Measurements from ENCODE around the gene C16orf74.

C16orf74 gene

DNA sequence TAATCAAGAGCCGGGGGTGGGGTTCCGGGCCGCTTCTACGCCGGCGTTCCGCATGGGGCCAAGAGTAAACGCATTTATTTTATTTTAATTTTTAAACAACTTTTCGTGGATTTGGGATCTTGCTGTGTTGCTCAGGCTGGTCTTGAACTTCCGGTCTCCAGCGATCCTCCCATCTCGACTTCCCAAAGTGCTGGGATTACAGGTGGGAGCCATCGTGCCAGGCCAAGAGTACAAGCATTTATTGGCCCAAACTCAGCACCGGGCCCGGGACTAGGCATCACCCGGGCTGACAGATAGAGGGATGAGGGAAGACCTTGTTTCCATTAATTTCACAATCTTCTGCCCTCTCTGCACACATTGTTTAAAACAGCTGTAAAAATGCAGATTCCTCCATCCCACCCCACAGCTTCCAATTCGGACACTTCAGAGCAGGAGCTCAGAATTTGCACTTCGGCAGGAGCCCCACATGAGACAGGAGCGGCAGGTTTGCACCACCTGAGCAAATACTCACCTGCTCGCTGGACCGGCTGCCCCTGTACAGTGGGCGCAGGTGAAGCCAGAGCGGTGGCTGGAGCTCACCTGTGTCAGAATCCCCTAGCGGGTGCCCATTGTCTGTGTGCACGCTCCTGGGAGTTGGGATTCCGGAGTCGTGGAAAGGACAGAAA, 61.5 kb downstream of the C16orf74 start:
- no peak for DNase-seq

DNA sequence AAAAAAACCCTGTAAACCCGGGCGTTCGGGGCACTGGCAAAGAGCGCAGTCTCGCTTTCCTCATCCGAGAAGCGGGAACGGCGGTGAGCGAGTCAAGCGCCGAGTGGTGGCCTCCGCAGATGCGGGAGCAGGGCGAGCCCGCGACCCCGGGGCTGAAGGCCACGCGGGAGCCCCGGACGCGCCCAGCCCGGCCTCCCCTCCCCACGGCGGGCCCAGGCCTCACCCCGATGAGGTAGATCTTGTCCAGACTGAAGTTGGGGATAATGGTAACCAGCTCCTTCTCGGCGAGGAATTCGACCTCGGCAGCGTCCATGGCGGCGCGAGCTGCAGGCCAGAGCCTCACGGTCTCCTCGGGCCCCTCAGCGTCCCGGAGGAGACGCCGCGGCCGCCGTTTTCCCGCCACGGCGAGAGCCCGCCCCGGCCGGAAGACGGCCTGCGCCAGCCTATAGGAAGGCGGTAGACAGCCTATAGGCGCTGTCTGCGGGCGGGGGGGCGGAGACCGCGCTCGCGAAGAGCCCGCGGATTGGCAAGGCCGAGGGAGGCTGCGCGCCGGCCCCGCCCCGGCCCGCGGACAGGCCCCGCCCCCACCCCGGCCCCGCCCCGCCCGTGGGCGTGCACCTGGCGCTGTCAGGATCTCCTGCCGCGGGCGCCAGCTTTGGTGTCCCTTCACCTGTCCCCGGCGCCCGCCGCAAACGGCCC, 62.2 kb downstream of the C16orf74 start, which contains the start of gene GINS2:
Gene GINS2, minus strand, starts transcription at position 369 of the 699 bp plus-strand sequence. Its CDS starts 56 bp downstream, at position 313.
- peak; percentile 96 for DNase-seq

DNA sequence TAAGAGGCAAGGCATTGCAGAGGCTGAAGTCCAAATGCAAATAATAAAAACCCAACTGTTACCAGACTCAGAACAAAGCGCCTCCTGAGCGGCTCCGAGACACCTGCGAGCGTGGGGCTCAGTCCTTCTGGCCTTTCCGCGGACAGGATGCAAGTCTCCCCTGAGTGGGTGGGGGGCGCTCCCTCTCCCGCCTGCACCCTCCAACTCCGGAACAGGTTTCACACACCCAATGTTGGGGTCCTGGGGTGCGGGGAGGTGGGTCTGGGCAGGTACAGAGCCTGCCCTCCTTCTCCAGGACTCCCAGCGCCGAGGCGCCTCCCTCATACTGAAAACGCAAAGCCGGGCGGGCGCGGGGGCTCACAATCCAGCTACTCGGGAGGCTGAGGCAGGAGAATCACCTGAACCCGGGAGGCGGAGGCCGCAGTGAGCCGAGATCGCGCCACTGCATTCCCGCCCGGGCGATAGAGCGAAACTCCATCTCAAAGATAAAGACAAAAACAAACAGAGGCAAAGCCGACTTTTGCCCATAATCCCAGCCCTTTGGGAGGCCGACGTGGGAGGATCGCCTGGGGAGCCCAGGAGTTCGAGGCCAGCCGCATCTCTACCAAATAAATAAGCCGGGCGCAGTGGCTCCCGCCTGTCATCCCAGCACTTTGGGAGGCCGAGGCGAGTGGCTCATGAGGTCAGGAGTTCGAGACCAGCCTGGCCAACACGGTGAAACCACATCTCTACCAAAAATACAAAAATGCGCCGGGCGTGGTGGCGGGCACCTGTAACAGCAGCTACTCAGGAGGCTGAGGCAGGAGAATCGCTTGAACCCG, 63.0 kb downstream of the C16orf74 start:
- no peak for DNase-seq

DNA sequence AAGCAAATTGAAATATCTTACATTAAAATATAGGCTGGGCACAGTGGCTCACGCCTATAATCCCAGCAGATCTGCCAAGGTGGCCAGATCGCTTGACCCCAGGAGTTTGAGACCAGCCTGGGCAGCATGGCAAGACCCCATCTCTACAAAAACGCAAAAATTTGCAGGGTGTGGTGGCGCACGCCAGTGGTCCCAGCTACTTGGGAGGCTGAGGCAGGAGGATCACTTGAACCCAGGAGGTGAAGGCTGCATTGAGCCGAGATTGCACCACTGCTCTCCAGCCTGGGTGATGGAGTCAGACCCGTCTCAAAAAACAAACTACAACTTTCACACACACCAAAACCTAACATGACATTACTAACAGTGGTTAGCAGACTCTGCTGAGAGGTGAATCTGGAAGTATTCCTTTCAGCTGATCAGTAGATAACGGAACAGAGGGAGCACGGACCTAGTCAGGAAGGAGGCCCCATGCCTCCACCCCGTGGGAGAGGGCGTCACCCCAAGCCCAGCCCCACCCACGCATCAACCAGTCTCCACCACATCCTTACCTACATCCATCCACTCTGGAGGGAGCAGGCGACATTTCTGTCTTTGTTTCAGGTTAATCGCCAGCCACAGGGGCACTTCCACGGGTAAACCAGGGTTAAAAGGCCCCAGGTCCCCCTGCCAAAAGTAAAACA, 63.8 kb downstream of the C16orf74 start:
- no peak for DNase-seq

DNA sequence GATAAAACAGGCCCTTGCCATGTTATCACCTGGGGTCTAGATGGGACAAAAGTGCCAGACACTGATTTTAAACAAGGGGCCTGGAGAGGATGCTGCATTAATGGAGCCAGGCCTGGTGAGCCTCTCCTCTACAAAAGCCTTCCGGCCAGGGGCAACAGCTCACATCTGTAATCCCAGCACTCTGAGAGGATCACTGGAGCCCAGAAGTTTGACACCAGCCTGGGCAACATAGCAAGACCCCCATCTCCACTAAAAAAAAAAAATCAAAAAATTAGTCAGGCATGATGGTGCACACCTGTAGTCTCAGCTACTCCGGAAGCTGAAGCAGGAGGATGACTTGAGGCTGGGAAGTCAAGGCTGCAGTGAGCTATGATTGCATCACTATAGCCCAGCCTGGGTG, 65.6 kb downstream of the C16orf74 start:
- no peak for DNase-seq

DNA sequence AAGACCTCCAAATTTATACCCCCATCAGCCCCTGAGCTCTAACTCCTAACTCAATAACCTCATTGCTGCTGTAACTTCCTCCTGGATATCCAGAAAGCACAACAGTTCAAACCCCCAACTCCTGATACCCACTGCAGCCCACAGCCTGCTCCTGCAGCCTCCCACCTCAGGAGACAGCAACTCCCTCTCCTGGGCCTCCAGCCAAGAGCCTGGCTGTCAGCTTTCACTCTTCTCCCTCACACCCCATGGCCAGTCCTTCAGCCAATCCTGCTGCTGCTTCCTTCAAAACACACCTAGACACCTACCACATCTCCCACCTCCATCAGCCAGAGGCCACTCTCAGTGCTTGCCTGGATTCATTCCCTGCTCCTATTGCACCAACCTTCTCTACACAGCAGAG, 67.5 kb downstream of the C16orf74 start:
- no peak for DNase-seq

DNA sequence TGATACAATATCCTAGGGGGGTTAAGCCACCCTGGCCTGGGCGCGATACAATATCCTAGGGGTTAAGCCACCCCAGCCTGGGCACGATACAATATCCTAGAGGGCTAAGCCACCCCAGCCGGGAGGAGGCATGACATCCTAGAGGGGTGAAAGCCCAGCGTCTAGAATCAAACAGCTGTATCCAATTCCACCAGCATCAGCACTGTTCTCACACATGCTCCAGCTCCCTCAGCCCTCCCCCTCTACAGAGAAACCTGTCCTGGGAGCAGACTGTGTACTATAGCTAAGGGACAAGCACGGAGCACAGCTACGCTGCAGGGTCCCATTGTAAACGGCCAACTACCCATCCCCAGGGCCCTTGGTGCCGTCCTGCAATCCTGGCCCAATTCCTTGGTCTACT, 68.4 kb downstream of the C16orf74 start:
- DNase-seq = no peak

DNA sequence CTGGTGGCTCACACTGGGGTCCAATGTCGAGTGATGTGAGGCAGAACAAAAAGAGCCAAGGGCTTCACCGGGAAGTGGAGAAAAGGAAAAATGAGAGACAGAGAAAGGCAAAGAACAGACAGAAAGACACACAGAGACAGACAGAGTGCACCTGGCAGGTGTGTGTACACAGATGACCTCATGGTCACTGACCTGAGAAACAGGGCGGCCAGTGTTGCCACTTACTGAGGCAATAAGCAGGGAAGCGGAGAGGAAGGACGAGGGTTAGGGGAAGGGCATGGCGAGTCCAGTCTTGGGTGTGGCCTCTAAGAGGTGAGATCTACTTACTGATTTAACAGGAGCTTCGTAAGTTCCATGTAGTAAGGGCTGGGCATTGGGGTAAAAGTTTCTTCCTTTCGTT, 69.6 kb downstream of the C16orf74 start:
- DNase-seq = no peak

DNA sequence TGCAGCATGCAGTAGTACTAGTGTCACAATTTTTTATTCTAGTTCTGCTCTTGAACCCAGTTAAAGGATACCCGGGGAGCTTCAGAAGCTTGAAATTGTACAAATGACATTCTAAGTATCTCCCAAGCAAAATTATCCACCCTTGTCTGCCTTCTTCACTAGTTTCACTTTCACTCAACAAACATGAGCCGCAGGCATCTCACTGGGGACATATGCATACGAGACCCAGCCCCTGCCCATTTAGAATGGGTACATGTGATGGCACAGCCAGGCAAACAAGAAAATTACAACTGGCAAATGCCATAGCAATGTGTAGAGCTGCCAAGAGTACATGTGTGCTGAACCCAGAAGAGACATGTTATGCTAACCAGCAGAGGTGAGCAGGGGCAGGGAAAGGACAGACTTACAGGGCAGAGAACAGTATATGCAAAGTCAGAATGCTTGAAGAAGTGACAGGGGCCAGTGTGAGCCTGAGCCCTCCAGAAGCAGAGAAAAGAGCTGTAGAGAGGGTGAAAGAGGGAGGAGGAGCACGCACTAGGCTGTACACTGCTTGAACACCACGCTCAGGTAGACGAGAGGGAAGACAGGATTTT, 70.4 kb downstream of the C16orf74 start:
- DNase-seq = no peak

DNA sequence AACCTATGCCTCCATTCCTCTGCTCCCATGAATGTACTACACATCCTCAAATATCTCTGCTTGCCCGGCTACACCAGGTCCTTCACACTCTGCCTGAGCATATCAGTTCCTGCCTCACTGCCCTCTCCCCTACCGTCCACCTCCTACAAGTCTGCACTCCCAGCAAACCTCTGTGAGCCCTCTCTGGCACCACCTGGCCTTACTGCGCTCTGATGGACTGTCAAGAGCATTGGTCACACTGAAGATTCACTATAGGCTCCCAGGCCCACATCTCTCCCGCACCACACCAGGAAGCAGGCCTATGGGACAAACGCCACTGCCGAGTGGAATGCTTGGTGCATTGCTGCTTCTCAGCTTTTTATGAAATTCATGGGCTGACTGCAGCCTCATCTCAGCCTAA, 71.0 kb downstream of the C16orf74 start:
- no peak for DNase-seq

DNA sequence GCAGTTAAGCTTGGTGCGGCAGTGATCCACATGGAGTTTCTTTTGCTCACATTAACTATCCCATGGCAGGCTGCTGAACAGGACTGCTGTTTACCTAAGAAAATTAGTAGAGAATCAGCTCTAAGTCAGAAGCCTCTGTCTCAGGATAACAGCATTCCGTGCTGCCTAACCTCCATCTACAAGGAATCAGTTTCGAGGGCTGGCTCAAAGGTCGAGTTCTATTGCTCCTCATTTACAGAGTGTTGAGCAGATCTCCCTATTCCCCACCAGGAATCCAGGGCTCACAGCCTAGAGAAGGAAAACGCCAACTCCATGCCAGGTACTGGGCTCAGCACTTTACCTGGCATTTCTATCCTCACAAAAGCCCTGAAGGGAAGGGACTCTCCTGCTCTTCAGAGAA, 72.1 kb downstream of the C16orf74 start:
- no peak for DNase-seq

DNA sequence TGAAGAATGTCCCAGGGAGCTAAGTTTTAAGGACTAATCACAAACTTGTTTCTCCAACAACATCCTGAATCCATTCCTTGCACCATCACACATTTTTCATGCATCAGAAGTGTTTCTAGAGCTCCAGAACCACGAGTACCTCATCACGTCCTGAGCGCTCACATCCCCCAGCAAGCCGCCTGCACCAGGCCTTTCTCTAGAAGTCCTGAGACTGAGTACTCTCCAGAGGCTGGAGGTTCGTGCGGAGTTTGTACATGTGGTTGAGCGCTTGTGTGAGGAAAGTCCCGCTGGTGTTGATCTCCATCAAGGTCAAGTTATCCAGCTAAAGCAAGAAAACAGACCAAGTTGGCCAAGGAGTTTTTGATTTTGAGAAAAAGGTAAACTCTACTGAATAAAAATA, 72.9 kb downstream of the C16orf74 start:
- DNase-seq = no peak

DNA sequence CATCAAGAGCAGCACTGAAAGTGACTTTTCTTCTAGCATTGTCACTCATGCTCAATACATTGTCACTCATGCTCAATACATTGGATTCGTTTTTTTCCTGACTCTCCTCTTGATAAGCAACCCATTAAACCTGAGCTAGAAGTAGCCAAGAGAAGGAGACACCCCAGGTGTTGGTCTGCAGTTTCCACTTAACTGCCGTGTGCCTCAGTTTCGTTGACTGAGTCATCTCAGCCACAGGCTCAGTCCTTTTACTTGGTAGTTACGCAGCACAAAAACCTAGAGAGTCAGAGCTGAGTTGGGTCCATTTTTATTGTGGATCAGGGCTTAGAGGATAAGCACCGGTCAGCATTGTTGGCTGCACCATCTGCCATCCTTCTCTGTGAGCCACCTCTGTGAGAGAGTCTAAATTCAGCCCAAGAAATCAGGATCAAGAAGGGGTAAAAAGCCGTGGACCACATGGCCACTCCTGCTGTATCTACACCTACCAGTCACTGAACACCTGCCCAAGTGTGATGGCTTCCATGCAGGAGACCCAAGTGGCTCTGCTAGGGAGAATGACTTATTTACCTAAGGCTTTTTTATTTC, 73.4 kb downstream of the C16orf74 start:
- no peak for DNase-seq

DNA sequence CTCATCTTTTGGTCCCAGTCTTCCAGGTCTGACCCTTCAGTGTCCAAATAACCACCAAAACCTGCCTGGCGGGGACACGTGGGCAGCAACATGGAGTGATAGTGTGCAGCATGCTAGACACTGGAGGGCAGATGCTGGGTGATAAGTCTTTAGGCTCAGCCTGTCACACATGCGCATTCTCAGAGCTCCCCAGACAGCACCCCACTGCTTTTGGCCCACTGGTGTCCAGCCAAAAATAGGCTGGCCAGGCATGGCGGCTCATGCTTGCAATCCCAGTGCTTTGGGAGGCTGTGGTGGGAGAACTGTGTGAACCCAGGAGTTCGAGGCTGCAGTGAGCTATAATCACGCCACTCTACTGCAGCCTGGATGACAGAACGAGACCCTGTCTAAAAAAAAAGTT, 74.4 kb downstream of the C16orf74 start:
- no peak for DNase-seq

DNA sequence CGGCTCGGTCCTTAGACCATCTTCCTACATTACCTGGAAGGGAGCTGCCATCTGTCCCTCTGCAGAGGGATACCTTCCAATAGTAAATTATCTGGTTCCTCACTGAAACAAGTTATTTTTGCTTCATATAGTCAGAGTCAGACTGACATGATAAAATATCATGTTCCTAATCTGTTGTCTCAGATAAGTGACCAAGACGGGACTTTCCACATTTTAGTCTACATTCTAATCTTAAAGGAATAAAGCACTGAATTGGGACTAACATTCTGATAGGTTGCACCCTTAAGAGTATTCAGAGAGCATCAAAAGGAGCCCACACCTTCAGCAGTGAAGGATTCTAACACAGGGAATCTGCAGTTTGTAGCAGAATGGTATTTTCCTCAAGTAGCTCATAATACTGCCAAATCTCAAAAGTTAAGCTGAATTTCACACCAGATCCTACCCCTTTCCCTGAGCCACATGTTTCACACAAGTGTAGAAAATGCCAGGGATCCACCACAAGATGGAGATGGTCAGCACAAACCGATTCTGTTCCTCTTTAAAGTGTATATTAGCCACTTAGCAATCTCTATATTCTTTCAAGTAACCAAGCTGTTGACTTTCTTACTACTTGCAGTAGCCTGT, 75.5 kb downstream of the C16orf74 start:
- DNase-seq = no peak

DNA sequence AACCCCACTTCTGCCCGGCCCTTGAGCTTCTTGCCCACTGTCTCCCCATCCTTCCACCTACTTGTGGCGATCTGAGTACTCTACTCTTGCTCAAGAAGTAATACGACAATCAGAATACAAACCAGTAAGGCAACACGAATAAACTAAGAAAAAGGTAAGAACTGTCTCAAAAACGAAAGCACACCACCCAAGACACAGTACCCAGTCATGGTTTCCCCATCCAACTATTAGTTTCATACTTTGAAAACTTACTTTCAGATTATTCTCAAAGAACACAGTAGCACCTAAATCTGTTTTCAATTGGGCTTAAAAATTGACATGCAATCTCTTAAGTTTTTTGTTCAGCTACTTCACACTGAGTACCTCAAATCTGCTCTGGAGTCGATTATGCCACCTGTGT, 76.1 kb downstream of the C16orf74 start:
- DNase-seq = no peak

DNA sequence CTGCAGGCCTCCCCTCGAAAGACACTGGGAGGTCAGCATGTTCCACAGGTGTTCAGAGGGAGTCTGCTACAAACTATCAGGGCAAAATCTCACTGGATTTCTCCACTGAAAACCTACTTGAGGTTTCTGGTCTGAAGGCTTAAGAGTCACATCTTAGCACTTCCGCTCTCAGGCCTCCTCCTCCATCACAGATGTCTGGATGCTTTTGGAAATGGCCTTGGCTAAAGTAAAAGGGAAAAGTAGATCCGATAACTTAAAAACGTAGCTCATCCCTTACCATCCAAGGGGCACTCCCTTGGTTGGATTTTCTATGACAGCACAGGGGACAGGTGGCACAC, 76.5 kb downstream of the C16orf74 start:
- DNase-seq = no peak

DNA sequence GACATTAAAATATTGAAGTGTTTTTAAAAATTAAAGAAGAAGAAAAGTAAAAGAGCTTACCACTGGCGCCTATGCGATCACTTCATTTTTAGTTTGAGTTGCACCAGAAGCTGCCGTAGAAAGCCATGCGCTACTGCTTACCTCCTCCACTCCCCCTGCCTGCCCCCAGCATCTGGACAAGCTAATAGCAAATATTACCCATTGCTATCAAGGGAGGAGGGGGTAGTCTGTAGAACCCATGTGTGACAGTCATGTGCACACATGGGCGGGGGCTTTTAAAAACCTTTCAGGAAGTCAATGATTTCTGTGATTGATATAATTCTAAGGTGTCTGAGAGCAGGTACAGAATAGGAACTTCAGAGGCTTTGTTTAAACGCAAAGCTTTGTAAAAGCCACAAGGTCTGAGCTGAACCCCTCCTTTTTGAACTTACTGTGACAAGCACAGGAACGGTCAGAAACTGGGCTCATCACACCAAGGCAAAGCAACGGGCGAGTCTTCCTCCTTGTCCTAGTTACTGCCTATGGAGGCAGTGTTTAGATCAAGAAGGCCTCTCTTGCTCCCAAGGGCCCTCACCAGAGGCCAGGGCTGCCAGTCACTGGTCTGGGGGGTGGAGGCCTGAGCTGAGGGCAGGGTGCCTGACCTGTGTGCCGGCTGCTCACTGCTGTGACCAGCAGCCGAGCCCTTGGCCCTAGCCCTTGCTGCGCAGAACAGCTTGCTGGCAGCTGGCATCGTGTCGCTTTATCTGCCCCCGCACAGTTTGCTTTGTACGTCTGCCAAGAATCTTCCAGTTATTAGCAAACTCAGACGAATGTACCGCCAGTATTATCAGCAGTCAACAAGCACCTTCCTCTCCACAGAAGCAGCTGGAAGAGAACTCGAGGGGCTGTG, 77.1 kb downstream of the C16orf74 start:
- no peak for DNase-seq

DNA sequence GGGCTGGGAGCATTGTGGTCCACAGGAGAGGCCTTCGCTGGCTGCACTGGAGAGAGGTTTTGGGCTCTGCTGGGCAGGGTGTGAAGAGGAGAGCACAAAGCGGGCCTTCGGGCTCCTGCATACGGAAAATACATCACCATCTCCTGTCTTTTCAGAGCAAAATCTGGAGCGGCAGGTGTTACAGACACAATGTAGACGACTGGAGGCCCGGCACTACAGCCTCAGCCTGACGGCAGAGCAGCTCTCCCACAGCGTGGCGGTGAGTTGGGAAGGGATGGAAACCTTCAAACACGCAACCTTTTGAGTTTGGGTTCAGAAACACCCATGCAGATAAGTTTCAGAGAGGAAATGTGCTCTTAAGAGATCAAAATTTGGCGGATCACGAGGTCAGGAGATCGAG, 80.1 kb downstream of the C16orf74 start:
- no peak for DNase-seq

DNA sequence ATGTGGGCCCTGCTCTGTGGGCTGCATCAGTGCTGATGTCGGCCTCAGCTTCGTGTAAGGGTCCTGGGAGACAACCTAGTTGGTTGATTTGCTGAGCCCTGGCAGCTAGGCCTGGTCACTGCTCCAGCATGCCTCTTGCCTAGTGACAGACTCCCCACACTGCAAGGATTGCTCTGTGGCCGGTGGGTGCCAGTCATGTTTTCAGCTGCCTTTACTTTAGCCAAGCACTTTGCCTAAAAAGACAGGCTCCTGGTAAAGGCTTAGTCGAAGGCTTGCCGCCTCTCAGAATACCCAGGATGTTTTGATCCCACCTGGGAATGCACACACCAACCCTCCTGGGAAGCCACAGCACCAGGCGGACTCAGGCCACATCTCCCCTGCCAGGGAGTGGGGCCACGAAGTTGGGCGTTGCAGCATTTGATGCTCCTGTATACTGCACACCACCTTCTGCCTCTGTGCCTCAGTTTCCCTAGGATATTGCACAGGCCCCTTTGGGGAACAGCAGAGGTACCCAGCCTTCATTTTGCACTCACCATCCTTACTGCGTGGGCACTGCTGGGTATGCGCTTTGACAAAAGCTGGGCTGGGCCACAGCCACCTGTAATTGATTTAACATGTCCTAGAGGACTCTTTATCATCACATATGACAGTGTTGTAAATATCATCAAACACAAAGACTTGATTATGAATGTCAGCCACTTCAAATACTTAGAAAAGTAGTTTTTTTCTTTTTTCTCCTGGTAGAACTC, 82.0 kb downstream of the C16orf74 start:
- DNase-seq = no peak
